ENCODE results near the gene SHC4.

GRCh38 chr15:48842501-48842900, 121.2 kb downstream of the SHC4 start:
- TF ChIP-seq CTCF (IDR thresholded peaks at IDR 0.05) (no peak), ZFX (IDR thresholded peaks at IDR 0.05; ENCODE audit: borderline replicate concordance) (no peak)

Data from 22Rv1 (cell line).